Activated CD4-positive, alpha-beta T cell treated with anti-CD3 and anti-CD28 coated beads, Interleukin-2, Interleukin-6, amounts not matched to agents 100 ng/mL and 50 ng/mL, durations not matched to agents 16 hours and 8 hours (primary cell): Measurements from ENCODE around the gene NID1.

Experiments used
- DNase-seq: peaks from one replicate; pipeline ENCODE4 v3.0.0-alpha.2; 2020

The NID1 gene, protein sequence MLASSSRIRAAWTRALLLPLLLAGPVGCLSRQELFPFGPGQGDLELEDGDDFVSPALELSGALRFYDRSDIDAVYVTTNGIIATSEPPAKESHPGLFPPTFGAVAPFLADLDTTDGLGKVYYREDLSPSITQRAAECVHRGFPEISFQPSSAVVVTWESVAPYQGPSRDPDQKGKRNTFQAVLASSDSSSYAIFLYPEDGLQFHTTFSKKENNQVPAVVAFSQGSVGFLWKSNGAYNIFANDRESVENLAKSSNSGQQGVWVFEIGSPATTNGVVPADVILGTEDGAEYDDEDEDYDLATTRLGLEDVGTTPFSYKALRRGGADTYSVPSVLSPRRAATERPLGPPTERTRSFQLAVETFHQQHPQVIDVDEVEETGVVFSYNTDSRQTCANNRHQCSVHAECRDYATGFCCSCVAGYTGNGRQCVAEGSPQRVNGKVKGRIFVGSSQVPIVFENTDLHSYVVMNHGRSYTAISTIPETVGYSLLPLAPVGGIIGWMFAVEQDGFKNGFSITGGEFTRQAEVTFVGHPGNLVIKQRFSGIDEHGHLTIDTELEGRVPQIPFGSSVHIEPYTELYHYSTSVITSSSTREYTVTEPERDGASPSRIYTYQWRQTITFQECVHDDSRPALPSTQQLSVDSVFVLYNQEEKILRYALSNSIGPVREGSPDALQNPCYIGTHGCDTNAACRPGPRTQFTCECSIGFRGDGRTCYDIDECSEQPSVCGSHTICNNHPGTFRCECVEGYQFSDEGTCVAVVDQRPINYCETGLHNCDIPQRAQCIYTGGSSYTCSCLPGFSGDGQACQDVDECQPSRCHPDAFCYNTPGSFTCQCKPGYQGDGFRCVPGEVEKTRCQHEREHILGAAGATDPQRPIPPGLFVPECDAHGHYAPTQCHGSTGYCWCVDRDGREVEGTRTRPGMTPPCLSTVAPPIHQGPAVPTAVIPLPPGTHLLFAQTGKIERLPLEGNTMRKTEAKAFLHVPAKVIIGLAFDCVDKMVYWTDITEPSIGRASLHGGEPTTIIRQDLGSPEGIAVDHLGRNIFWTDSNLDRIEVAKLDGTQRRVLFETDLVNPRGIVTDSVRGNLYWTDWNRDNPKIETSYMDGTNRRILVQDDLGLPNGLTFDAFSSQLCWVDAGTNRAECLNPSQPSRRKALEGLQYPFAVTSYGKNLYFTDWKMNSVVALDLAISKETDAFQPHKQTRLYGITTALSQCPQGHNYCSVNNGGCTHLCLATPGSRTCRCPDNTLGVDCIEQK

GRCh38 chr1:236064674-236065508, at the start of gene NID1:
NID1 (minus strand) TSS chr1:236065090; CDS start chr1:236065079, 11 bp downstream.
- DNase-seq = peak; percentile 6

GRCh38 chr1:236114076-236114747, 49.3 kb upstream of the NID1 start:
- DNase-seq = no peak

- no peak for DNase-seq
These were observed 48.6 kb upstream of the NID1 start for GRCh38 chr1:236113324-236114032.

DNA sequence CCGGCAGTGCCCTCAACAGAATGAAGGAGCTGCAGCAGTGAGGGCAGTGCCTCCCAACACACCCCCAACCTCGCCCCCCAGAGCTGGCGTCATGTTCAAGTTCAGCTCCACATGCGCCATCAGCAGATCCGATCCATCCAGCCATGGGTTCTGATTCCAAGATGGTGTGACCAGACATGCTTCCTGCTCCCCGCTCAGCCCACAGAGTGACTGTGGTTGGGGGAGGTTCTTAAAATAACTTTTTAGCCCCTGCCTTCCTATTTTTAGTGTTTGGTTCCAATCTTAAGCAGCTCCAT, 47.4 kb upstream of the NID1 start:
- DNase-seq = no peak

GRCh38 chr1:236111527-236112331, 46.8 kb upstream of the NID1 start:
- DNase-seq = no peak

DNA sequence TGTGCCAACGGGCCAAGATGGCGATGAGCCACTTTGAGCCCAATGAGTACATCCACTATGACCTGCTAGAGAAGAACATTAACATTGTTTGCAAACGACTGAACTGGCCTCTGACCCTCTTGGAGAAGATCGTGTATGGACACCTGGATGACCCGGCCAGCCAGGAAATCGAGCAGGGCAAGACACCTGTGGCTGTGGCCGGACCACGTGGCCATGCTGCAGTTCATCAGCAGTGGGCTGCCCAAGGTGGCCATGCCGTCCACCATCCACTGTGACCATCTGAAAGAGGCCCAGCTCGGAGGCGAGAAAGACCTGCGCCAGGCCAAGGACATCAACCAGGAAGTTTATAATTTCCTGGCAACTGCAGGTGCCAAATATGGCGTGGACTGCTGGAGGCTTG, 45.2 kb upstream of the NID1 start:
- no peak for DNase-seq

- no peak for DNase-seq
These were observed 43.2 kb upstream of the NID1 start for GRCh38 chr1:236108027-236108648.

DNA sequence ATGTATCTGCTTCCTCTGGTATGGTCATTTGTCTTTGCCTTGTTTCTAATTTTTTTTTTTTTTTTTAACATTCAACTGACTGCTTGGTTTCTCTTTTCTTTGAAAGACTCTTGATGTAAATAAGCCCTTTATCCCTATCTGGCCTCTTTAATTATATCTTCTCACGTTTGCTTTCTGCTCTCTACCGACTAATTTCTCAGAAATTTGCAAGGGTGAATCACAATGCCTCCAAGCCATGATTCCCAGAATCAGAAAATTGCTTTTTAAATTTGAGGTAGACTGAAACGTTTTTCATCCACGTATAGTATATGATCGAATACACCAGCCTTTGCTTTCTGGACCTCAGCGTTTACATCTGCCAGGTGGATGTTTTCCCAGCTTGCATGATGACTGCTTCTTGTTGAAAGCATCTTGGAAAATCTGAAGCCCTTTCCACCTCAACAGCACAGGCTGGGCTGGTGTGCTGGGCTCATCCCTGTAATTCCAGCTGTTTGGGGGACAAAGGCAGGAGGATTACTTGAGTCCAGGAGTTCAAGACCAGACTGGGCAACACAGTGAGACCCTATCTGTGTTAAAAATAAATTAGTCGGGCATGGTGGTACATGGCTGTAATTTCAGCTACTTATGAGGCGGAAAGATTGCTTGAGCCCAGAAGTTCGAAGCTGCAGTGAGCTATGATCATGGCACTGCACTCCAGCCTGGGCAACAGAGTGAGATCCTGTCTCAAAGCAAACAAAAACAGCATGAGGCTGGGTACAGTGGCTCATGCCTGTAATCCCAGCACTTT, 42.4 kb upstream of the NID1 start:
- no peak for DNase-seq

GRCh38 chr1:236103646-236104218, 38.8 kb upstream of the NID1 start:
- DNase-seq = peak; percentile 73

DNA sequence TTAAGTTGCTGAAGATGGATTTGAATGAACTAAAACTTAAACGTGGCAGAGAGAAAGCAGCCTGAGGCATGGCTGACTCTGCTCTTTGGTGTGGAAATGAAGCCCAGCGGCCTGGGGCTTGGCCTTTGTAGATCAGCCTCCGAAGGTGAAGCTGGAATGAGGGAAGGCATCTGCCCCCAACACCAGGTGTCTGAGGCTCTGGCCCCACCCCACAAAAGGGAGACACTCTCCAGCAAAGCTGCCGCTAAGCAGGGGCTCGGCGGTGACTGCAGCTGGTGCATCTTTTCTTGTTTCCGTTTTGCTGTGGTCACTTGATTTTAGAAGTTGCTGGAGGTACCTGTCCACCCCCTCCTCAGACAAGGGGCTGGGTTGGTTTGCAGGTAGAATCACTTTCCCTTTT, 38.2 kb upstream of the NID1 start:
- no peak for DNase-seq

GRCh38 chr1:236102611-236103010, 37.7 kb upstream of the NID1 start:
- DNase-seq = no peak

- no peak for DNase-seq
These were observed 36.6 kb upstream of the NID1 start for GRCh38 chr1:236101233-236102200.

GRCh38 chr1:236100799-236101198, 35.9 kb upstream of the NID1 start:
- DNase-seq = no peak

DNA sequence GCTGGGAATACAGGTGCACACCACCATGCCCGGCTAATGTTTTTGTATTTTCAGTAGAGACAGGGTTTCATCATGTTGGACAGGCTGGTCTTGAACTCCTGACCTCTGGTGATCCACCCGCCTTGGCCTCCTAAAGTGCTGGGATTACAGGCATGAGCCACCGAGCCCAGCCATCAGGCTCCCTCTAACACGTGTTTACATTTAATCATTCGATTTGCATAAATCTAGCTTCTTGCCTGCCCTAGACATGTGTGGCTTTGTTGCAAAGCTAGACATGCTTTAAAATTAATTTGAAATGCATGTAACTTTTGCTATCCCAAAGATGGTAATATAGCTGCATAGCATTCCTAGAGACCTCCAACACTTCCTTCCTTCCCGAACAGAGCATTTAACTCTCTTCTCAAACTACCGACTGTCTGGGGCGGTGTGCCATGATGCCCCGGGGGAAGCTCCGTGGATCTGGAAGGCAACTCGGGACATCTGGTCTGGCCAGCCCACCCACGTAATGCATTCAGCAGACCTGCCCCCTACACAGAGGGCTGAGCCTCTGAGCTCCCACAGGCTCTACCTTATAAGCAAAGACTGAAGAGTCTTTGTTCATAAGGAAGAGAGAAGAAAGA, 34.6 kb upstream of the NID1 start:
- no peak for DNase-seq

- DNase-seq = no peak
These were observed 33.4 kb upstream of the NID1 start for GRCh38 chr1:236098267-236098666.

DNA sequence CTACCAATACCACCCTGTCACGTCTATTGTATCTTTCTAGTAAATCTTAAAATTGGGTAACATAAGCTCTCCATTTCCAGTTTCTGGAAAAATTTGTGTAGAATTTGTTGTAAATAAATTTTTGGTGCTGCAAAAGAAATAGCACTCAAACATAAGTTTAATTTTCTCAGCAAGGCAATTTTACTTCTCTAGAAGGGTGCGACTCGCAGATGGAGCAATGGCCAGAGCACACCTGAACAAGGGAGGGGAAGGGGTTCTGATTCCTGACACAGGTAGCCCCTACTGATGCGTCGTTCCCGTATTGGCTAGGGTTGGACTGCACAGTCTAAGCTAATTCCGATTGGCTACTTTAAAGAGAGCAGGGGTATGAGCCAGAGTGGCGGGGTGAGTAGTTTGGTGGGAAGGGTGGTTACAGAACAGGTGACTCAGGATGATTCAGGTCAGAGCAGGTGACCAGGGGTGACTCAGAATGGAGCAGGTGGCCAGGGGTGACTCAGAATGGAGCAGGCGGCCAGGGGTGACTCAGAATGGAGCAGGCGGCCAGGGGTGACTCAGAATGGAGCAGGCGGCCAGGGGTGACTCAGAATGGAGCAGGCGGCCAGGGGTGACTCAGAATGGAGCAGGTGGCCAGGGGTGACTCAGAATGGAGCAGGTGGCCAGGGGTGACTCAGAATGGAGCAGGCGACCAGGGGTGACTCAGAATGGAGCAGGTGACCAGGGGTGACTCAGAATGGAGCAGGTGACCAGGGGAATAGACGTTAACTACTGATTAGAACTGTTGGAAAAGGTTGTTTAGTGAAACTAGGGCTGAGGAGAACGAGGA, 32.0 kb upstream of the NID1 start:
- peak; percentile 90 for DNase-seq
